IPS DF 6.9 (cell line): ENCODE data around the gene SURF1.
"Not testable (repeated sequence)": the region's sequence is repeated elsewhere in the genome, so short reads cannot be mapped to it uniquely, and the experiment has no call there.

Experiments used
- DNase-seq: peaks from one replicate; pipeline ENCODE4 v3.0.0-alpha.2; 2013; ENCODE audit warnings: low read depth, low spot score
- H3K27ac ChIP-seq: one replicate; pipeline ENCODE4 v1.5.1; 2013; ENCODE audit warnings: low read length, control low read depth
- H3K27me3 ChIP-seq: 2 replicates; pipeline ENCODE4 v1.6.1; 2013; ENCODE audit warnings: mild to moderate bottlenecking, low read length; ENCODE audit not compliant: control insufficient read depth, insufficient read depth
- H3K36me3 ChIP-seq: 2 replicates; pipeline ENCODE4 v1.6.1; 2013; ENCODE audit warnings: low read length; ENCODE audit not compliant: control insufficient read depth, insufficient read depth
- H3K4me1 ChIP-seq: 2 replicates; pipeline ENCODE4 v1.6.1; 2013; ENCODE audit warnings: low read length; ENCODE audit not compliant: control insufficient read depth, insufficient read depth
- H3K4me3 ChIP-seq: 2 replicates; pipeline ENCODE4 v1.5.1; 2013; ENCODE audit warnings: mild to moderate bottlenecking, low read length
- H3K9me3 ChIP-seq: 2 replicates; pipeline ENCODE4 v1.6.1; 2013; ENCODE audit warnings: low read length, inconsistent platforms; ENCODE audit not compliant: control insufficient read depth, insufficient read depth
- WGBS: extraction: QIAGEN DNeasy Blood & Tissue Kit; methylation state at CpG from one replicate; pipeline ENCODE4 v1.1.7; 2013; ENCODE audit warnings: mixed read lengths, missing lambda C conversion rate; ENCODE audit not compliant: insufficient read length, insufficient coverage; 5-methylcytosine and 5-hydroxymethylcytosine counted together

SURF1 gene

GRCh38 chr9:133322701-133323100 is 33.6 kb downstream of the SURF1 start:
- no peaks in the 10 kb centered on the region for H3K9me3 ChIP-seq
- no peak overlapping the region for H3K4me3 ChIP-seq
- H3K4me1 ChIP-seq, result no peaks in the 10 kb centered on the region
- no CpG with 5 or more reads among the region's 14 CpGs for WGBS
- no peak for DNase-seq
- no peaks in the 10 kb centered on the region for H3K36me3 ChIP-seq
- H3K27ac ChIP-seq, result no peak overlapping the region
- no peaks in the 10 kb centered on the region for H3K27me3 ChIP-seq

GRCh38 chr9:133321411-133321935 is 34.8 kb downstream of the SURF1 start:
- H3K4me1 ChIP-seq, result no peaks in the 10 kb centered on the region
- no CpG with 5 or more reads among the region's 13 CpGs for WGBS
- no peak overlapping the region for H3K27ac ChIP-seq
- H3K9me3 ChIP-seq, result no peaks in the 10 kb centered on the region
- H3K36me3 ChIP-seq, result no peaks in the 10 kb centered on the region
- H3K27me3 ChIP-seq, result no peaks in the 10 kb centered on the region
- no peak for DNase-seq
- no peak overlapping the region for H3K4me3 ChIP-seq

GRCh38 chr9:133320421-133320881 is 35.8 kb downstream of the SURF1 start:
- H3K27me3 ChIP-seq, result no peaks in the 10 kb centered on the region
- H3K9me3 ChIP-seq, result no peaks in the 10 kb centered on the region
- H3K36me3 ChIP-seq, result no peaks in the 10 kb centered on the region
- no peak for DNase-seq
- WGBS, result no CpG with 5 or more reads among the region's 13 CpGs
- no peak overlapping the region for H3K27ac ChIP-seq
- no peak overlapping the region for H3K4me3 ChIP-seq
- no peaks in the 10 kb centered on the region for H3K4me1 ChIP-seq

GRCh38 chr9:133317551-133317950 is 38.7 kb downstream of the SURF1 start:
- not testable (repeated sequence) for H3K4me1 ChIP-seq, DNase-seq
- WGBS, result no CpG with 5 or more reads among the region's 13 CpGs

GRCh38 chr9:133315997-133316396 is 40.3 kb downstream of the SURF1 start:
- WGBS, result no CpG with 5 or more reads among the region's 2 CpGs
- no peak for DNase-seq
- H3K27me3 ChIP-seq, result no peaks in the 10 kb centered on the region
- no peaks in the 10 kb centered on the region for H3K36me3 ChIP-seq
- no peak overlapping the region for H3K4me3 ChIP-seq
- H3K27ac ChIP-seq, result no peak overlapping the region
- no peaks in the 10 kb centered on the region for H3K4me1 ChIP-seq
- no peaks in the 10 kb centered on the region for H3K9me3 ChIP-seq

More at GRCh38 chr9:133317551-133317950, 38.7 kb downstream of the SURF1 start:
- not testable (repeated sequence) for H3K27me3 ChIP-seq, H3K27ac ChIP-seq, H3K36me3 ChIP-seq, H3K4me3 ChIP-seq, H3K9me3 ChIP-seq

- no CpG with 5 or more reads among the region's 6 CpGs for WGBS
- Histone ChIP-seq H3K27ac (no peak overlapping the region), H3K27me3 (no peaks in the 10 kb centered on the region), H3K4me1 (no peaks in the 10 kb centered on the region), H3K9me3 (no peaks in the 10 kb centered on the region), H3K36me3 (no peaks in the 10 kb centered on the region), H3K4me3 (no peak overlapping the region)
- no peak for DNase-seq
These were observed 46.7 kb downstream of the SURF1 start for GRCh38 chr9:133309608-133310007.

- DNase-seq, result no peak
- no peak overlapping the region for H3K27ac ChIP-seq
- H3K27me3 ChIP-seq, result no peaks in the 10 kb centered on the region
- no peaks in the 10 kb centered on the region for H3K9me3 ChIP-seq
- no peak overlapping the region for H3K4me3 ChIP-seq
- no peaks in the 10 kb centered on the region for H3K36me3 ChIP-seq
- no peaks in the 10 kb centered on the region for H3K4me1 ChIP-seq
- WGBS, result no CpG with 5 or more reads among the region's 16 CpGs
These were observed 49.0 kb downstream of the SURF1 start for GRCh38 chr9:133307301-133307700.

- no peaks in the 10 kb centered on the region for H3K9me3 ChIP-seq
- no peaks in the 10 kb centered on the region for H3K4me1 ChIP-seq
- no peak overlapping the region for H3K4me3 ChIP-seq
- no peak for DNase-seq
- H3K27me3 ChIP-seq, result no peaks in the 10 kb centered on the region
- H3K27ac ChIP-seq, result no peak overlapping the region
- H3K36me3 ChIP-seq, result no peaks in the 10 kb centered on the region
- WGBS, result no CpG with 5 or more reads among the region's 31 CpGs
These were observed 49.8 kb downstream of the SURF1 start for GRCh38 chr9:133306242-133307204.

GRCh38 chr9:133305731-133306130 is 50.6 kb downstream of the SURF1 start:
- Histone ChIP-seq H3K4me1 (no peaks in the 10 kb centered on the region), H3K4me3 (no peak overlapping the region), H3K36me3 (no peaks in the 10 kb centered on the region), H3K27ac (no peak overlapping the region), H3K9me3 (no peaks in the 10 kb centered on the region), H3K27me3 (no peaks in the 10 kb centered on the region)
- DNase-seq, result no peak
- no CpG with 5 or more reads among the region's 23 CpGs for WGBS

GRCh38 chr9:133304477-133305377 is 51.6 kb downstream of the SURF1 start:
- Histone ChIP-seq H3K27me3 (no peaks in the 10 kb centered on the region), H3K4me1 (no peaks in the 10 kb centered on the region), H3K9me3 (no peaks in the 10 kb centered on the region), H3K27ac (no peak overlapping the region), H3K36me3 (no peaks in the 10 kb centered on the region), H3K4me3 (no peak overlapping the region)
- DNase-seq, result no peak
- no CpG with 5 or more reads among the region's 38 CpGs for WGBS
